GM19397 (cell line): Measurements from ENCODE around the gene P2RX7.

Experiments used
- ATAC-seq: cut with Tn5 transposase; IDR thresholded peaks from one replicate; pipeline ENCODE4 v1.9.1; 2021; ENCODE audit warnings: mild to moderate bottlenecking, moderate library complexity; ENCODE audit not compliant: unreplicated experiment

Gene P2RX7

GRCh38 chr12:121110211-121110940 is 22.3 kb upstream of the P2RX7 start:
- no peak for ATAC-seq

- ATAC-seq, result no peak
Measured at GRCh38 chr12:121111684-121112083, 21.0 kb upstream of the P2RX7 start.

GRCh38 chr12:121112496-121112895 is 20.2 kb upstream of the P2RX7 start:
- no peak for ATAC-seq

- no peak for ATAC-seq
Measured at GRCh38 chr12:121113057-121113456, 19.6 kb upstream of the P2RX7 start.

- ATAC-seq, result no peak
Measured at GRCh38 chr12:121114019-121114639, 18.5 kb upstream of the P2RX7 start.

GRCh38 chr12:121114806-121115205 is 17.9 kb upstream of the P2RX7 start:
- ATAC-seq, result no peak

DNA sequence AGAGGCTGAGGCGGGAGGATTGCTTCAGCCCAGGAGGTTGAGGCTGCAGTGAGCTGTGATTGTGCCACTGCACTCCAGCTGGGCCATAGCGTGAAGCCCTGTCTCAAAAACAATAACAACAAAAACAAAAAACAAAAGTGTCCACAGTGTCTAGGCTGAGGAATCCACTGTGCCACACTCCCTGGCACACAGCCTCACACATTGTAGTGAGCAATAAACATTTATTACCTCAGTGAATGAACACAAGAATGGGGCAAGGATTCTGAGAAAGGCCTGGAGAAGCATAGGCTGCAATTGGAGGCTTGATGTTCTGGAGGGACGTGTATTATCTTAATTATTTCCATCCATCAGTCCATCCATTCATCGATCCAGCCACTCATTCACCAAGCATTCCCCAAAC is 17.1 kb upstream of the P2RX7 start:
- ATAC-seq, result no peak

- no peak for ATAC-seq
Measured at GRCh38 chr12:121116318-121117225, 16.1 kb upstream of the P2RX7 start.

DNA sequence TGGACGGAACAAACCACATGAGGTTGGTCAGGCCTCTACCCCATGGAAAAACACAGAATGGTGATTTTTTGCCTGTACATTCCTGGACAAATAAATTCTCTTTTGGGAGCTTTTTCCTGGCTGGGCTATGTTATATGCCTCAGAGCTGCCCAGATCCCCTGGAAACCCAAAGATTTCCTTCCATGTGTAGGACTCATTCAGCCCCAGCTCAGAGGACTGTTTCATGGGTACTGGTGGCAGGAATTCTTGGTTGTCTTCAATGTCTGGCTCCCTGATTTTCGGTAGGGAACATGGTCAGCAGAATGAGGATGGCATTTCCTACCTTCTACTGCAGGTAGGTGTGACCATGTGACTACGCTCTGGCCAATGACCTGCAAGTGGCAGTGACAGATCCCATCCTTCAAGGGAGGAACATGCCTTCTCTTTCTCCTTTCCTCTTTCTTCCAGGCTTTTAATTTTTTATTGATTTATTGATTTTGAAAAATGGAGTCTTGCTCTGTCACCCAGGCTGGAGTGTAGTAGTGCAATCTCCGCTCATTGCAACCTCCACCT is 15.4 kb upstream of the P2RX7 start:
- ATAC-seq, result no peak

DNA sequence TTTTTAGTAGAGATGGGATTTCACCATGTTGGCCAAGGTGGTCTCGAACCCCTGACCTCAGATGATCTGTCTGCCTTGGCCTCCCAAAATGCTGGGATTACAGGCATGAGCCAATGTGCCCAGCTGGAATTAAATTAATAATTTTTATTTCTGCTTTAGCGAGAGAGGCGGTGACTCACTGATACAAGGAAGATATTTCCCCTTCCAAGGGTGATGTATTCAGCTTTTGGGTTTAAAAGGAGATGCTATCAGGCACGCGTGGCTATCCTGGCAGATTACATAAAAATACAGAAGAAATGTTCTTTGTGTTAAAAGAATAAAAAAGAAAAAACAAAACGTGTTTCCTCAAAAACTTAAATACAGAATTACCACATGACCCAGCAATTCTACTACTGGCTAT is 12.4 kb upstream of the P2RX7 start:
- ATAC-seq, result no peak

DNA sequence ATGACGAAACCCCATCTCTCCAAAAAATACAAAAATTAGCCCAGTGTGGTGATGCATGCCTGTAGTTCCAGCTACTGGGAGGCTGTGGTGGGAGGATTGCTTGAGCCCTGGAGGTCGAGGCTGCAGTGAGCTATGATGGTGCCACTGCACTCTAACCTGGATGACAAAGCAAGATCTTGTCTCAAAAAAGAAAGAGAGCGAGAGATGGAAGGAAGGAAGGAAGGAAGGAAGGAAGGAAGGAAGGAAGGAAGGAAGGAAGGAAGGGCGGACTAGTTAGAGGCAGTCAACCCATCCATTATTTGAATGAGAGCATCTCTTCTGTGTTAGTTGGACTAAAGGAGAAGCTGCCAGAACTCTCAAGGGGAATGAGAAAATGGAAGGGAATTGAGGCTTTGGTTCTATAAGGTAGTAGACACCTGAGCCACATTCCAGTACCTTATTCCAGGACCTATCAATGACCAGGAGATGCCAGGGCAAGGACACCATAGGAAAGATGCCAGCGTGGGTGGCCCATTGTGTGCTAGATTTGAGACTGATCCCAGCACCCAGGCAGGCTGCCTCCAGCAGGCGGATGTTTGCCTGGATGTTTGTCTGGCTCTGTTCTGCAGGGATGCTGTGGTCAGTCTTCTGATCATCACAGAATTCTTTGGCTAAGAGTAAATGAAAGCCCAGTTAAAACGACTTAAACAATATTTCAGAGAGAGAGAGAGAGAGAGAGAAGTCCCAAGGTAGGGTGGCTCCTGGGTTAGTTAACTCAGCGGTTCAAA is 11.5 kb upstream of the P2RX7 start:
- ATAC-seq, result no peak

DNA sequence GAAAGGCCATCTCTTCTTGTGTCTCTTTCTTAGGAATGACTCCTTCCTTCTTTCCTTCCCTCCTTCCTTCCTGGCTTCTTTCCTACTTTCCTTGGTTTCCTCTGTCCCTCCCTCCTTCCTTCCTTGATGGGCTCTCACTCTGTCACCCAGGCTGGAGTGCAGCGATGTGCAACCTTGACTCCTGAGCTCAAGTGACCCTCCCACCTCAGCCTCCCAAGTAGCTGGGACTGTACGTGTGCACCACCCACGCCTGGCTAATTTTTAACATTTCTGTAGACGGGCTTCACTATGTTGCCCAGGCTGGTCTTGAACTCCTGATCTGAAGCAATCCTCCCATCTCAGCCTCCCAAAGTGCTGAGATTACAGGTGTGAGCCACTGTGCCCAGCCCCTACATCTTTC is 10.9 kb upstream of the P2RX7 start:
- ATAC-seq, result no peak

GRCh38 chr12:121123488-121123887 is 9.2 kb upstream of the P2RX7 start:
- no peak for ATAC-seq

- ATAC-seq, result no peak
Measured at GRCh38 chr12:121124402-121125109, 8.1 kb upstream of the P2RX7 start.

- ATAC-seq, result no peak
Measured at GRCh38 chr12:121127501-121127900, 5.2 kb upstream of the P2RX7 start.

DNA sequence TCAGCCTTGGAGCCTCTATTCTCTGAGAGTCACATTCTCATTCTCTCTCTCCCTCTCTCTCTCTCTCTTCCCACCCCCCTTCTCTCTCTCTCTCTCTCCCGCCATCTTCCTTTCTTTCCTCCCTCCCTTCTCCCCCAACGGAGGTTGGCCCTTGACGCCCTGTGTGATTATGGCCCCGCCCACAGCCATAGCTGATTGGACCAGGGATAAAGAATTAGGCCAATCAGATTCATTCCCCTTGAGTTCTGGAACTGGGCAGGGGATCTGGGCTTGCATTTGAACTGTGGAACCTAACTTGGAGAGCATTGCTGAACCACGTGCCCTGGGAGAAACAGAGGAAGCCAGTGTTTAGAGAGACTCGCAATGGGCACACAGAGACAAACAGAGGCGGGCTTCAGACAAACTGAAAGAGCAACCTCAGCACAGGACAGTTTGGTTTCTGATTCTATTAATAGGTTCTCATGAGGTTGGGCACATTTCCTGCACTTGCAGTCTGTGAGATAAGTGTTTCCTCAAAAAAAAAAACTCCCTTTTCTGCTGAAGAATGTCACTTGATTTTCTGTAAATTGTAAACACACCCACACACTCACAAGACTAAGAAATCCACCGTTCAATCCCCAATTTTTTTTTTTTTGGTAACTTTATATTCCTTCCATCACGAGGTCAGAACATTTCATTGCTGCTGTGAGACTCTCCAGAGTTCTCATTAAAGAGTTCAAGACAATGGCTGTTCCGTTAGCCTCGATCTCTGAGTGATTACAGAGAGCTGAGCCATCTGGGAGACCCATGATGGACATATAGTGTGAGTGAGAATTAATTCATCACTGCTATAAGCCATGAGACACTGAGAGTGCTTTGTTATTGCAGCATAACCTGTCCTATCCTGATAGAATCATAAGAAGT is 3.5 kb upstream of the P2RX7 start:
- peak; percentile 70 for ATAC-seq

GRCh38 chr12:121129811-121130147 is 2.9 kb upstream of the P2RX7 start:
- ATAC-seq, result no peak

- no peak for ATAC-seq
Measured at GRCh38 chr12:121130866-121131373, 1.8 kb upstream of the P2RX7 start.

DNA sequence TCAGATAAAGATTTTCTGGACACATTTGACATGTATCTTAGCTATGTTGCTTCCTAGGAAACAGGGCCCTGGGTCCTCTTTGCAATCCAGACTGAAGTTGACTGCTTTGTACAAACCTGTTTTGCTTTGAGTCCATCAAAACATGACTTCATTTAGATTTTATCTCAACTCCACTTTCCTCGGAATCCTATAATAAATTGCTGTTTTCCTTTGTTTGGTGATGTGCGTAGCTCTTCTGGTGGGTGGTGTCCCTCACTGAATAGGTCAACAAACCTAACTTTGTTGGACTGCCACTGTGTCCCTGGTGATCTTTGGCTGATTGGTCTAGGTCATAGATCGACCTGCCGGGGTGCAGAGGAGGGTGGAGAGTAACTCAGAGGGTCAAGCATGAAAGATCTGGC is 735 bp upstream of the P2RX7 start:
- no peak for ATAC-seq
